ENCODE measurements around the gene ART3.

Gene ART3

DNA sequence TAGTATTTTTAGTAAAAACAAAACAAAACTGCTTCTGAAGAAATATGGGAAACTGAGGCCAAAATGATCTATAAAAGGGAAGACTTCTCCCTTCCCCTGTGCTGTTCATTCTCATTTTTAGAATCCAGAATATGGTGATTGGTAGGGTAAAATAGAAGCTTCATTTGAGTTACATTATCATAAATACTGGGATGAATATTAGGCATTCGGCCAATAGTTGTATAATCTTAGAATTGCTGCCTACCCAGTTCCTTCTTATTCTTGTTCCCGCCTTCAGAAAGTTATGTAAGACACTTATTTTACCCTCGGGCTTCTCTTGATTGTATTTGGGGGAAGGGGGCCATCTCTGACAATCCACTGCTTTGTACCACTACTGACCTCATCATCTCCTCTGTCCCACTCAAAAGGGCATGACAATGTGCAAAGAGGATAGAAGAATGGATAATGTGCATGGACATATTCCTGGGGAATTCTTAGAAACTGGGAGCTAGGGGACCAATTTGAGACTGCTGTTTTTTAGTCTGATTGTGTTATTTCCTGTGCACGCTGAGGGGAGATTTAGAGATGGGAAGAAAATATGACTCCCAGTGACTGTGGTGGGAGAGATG, 588 bp downstream of the ART3 start:
- no peak for FAIRE-seq

GRCh38 chr4:76078033-76078613, 3.6 kb downstream of the ART3 start:
- FAIRE-seq: no peak

DNA sequence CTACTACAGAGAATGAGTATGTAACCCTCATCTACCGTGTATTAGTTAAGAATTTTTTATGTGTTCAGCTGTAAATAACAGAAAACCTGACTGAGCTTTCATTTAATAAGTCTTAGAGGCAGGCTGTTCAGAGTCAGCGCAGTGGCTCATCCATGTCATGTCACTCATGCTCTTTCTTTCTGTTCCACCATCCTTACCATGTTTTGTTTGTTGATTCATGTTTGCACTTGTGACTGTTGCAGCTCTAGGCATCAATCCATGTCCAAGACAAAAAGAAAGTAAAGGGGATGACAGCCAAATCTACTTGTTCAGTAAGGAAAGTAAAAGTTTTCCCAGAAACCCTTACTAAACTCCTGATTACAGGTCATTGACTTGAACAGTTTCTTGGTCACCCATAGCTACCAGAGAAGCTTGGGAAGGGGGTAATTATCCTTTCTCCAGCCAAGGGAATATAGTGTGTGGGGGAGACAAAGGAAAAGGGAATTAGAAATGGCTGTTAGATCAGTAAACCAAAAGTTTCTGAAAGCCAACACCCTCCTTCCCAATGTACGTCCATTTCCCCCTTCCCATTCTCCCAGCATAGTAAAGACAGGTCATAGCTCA, 9.0 kb downstream of the ART3 start:
- FAIRE-seq: no peak

- FAIRE-seq: no peak
Observed at GRCh38 chr4:76084542-76084941, 10.0 kb downstream of the ART3 start.

DNA sequence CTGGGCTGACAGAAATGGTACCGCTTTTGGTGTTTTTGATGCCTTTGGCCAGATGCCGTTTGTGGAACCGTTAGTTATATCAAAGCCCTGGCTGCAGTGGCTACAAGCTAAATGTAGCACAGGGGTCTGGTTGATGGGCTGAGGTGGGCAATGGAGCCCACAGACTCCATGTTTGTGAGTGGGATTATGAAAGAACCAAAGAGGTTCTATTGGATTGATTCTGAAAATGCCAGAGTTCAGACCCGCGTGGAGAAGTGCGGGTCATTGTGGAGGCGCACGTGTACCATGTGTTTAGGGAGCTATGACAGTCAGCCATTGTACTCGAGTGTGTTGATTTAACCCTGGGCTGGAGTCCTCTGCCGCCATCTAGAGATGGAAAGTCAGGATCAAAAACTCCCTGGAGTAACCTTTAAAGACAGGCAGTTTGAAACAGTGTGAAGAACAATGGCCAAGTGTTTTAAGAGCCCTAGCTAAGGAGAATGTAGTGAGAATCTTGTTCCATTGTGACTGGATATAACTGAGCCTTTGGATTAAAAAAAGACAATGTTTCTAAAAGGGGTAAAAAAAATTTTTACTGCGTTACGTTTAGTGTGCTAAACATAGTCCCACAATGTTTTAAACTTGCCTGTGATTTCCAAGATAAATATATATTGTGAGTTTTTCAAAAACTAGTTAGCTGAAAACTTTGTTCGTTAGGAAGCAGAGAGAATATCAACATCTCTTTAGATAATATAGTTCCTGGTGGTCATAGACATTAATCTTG, 12.7 kb downstream of the ART3 start:
- FAIRE-seq: peak; percentile 94

GRCh38 chr4:76088719-76089118, 14.2 kb downstream of the ART3 start:
- FAIRE-seq: no peak

- no peak for FAIRE-seq
Observed at GRCh38 chr4:76090241-76090691, 15.8 kb downstream of the ART3 start.

- no peak for FAIRE-seq
Observed at GRCh38 chr4:76091052-76091451, 16.5 kb downstream of the ART3 start.

DNA sequence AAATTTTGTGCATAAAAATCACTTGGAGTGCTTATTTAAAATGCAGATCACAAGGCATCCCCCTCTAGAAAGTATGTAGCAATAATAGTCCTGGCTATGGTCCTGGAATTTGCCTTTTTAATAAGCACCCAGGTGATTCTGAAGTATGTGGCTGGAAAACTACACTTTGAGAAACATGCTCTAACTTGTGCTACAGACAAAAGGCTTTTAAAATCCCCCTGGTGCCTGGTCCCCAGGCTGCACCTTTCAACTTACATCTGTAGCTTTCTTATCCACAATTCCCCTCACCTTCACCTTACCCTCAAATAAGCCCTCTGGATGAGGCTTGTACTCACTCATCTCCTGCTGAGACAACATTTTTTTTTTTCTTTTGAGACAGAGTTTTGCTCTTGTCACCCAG, 21.1 kb downstream of the ART3 start:
- no peak for FAIRE-seq

- no peak for FAIRE-seq
Observed at GRCh38 chr4:76096076-76096475, 21.6 kb downstream of the ART3 start.

DNA sequence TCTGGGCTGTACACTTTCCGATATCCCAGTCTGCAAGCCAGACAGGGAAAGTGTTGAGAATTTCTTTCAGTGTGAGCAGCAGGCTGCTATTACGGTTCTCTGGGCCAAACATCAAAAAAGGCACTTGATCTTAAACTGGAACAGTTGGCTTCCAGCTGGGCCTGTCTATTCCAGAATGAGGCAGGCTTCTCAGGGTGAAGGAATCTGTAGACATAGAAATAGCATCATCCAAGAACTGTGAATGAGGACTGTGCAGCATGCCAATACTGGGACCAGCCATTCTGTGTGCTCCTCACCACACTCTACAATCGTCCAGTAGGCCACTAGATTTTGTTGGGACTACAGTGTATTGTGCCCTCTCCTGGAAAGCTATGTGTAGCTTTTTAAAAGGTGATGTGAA, 31.1 kb downstream of the ART3 start:
- FAIRE-seq: no peak

GRCh38 chr4:76106442-76106841, 31.9 kb downstream of the ART3 start:
- no peak for FAIRE-seq

GRCh38 chr4:76108467-76109181, 34.1 kb downstream of the ART3 start:
- FAIRE-seq: no peak

DNA sequence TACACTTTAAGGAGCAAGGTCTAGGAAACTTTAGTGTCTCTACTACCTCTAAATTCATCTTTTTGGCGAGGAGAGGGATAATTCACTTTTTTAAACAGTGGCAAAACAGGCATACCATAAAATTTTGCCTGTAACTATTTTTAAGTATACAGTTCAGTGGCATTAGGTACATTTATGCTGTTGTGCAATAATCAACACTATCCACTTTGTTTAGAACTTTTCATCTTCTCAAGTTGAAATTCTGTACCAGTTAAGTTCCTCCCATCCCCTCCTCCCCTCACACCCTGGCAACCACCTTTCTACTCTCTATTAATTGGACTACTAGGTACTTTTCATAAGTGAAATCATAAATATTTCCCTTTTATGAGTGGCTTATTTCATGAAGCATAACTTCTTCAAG, 42.3 kb downstream of the ART3 start:
- FAIRE-seq: no peak

GRCh38 chr4:76117536-76117935, 43.0 kb downstream of the ART3 start:
- no peak for FAIRE-seq

GRCh38 chr4:76120199-76120598, 45.7 kb downstream of the ART3 start:
- no peak for FAIRE-seq

DNA sequence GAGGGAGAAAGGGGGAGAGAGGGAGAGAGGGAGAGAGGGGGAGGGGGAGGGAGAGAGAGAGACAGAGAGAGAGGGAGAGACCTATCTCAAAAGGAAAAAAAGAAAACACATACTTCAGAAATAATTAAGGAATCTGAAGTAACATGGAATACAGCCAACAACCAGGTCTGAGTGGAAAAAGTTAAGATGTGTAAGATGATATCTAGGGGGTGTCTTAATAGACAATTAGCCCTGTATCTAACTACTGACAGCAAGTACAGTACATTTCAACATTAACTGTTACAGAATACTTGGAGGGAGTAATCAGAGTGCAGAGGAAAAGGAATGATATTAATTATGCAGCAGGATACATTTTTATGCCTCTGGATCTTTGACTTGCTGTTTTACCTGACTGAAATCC, 51.3 kb downstream of the ART3 start:
- no peak for FAIRE-seq

DNA sequence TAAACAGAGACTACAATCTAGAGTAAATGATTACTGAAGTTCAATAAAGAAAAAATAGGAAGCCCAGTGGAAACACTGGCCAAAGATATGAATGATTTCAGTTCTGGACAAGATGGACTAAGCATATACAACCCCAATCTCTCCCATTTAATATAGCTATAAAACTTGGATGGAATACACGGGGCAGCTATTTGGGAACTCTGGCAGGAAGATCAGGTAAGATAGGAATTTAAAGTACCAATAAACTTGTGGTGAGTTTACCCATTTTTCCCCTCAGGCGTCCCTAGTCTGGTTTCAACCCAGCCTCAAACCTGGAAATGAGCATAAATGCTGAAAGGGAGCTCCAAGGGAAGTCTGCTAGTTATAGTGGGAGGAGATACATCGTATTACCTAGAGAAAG, 53.2 kb downstream of the ART3 start:
- no peak for FAIRE-seq

- no peak for FAIRE-seq
Observed at GRCh38 chr4:76141241-76141640, 66.7 kb downstream of the ART3 start.

DNA sequence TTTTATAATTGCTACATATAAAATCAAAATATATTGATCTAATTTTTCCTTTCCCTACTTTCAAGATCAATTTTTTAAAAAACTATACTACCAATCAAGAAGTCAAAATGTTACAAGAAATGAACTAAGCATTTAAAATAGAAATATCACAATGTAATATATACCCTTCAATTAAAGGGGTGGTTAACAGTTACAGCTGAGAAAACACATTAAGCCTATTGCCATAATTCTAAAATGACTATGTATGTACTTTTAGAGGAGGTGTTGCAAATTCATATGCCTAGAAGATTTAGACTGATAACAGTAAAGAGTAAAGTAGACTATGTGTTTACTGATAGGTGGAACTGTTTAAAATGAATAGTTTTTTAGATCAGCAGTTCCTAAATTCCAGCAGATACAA, 70.0 kb downstream of the ART3 start:
- FAIRE-seq: no peak

DNA sequence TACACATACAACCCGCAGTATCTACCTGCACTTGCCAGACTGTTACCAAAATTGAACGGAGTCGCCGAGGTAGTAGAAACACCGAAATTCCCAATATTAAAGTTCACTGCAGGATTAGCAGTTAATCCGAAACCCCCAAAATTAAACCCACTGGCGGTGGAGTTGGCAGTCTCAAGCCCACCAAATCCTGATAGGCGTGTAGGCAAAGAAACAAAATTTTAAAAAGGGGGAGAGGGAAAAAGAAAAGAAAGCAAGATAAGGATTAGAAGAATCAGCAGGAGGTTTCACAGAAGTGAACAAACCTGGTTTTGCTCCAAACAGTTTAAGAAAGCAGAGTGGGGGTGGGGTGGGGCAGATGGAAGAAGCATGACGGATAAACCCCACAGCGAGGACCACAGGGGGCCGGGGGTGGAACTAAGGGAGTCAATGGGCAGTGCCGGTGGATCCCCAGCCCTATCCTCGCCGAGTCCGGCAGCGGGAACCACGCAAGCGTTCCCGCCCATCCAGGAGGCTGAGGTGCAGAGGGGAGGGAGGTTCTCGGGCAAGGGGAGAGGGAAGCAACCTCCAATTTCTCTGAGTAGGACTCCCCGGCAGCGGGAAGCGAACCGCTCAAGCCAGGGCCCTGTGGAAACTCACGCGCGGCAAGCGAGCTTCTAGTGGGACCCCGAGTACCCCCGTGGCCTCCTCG, 73.1 kb downstream of the ART3 start:
- FAIRE-seq: peak; percentile 95

DNA sequence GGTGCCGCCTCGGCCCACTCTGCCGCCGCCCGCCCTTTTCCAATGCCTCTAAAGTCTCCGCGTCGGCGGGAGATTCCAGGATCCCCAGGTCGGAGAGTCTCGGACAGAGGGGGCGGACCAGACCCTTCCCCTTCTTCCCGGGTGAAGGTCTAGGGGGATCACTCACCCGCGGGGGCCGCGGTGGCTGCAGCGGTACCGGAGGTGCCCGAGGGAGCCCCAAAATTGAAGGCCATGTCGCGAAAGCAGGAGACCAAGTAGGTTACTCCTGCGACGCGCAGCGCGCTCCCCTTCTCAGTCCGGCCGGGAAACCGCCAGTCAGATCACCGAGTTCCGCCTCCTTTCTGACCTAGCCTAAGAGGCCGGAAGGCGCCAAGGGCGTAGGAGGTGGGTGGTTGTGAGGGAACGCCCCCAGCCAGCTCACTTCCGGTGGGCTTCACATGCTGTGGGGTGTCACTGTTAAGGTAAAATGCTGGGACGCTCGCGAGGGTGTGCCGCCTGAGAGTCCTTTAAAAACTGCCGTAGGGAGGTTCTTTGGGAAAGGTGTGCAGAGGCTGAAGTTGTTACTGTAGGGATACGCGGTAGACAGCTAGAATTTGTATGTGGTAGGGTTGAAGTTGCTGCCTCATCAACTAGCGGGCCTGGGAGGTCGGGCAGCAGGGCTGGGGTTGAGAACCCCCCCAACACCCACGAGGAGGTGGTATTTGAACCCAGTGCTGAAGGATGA, 73.8 kb downstream of the ART3 start, which contains the start of gene NUP54:
Gene NUP54 (minus strand): TSS at position 256 of the 724 bp plus-strand sequence. CDS start 23 bp downstream, at position 233.
- peak; percentile 94 for FAIRE-seq
